GM18909 (cell line): ENCODE results near the gene ICOSLG.
A peak's percentile ranks its signal among the peaks of the same experiment; 100 is the strongest.
"Not testable (repeated sequence)": the region's sequence is repeated elsewhere in the genome, so short reads cannot be mapped to it uniquely, and the experiment has no call there.

Source experiments
- ATAC-seq: cut with Tn5 transposase; IDR thresholded peaks from one replicate; pipeline ENCODE4 v1.9.1; 2021; ENCODE audit warnings: mild to moderate bottlenecking; ENCODE audit not compliant: unreplicated experiment, poor library complexity

ICOSLG gene

DNA sequence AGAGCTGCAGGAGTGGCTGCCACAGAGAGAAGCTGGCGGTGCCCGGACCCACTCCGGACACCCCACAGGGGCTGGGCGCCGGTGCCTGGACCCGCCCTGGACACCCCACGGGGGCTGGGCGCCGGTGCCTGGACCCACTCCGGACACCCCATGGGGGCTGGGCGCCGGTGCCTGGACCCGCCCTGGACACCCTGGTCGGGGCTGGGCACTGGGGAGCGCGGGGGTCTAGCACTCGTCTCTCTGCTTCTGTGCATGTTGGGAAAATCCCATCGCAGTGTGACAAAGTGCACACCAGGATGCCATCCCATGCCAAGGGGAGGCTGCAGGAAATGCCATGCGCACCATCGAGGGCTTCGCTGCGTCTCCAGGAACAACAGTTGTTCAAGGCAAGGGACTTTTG lies 11.2 kb downstream of the ICOSLG start:
- ATAC-seq = not testable (repeated sequence)

DNA sequence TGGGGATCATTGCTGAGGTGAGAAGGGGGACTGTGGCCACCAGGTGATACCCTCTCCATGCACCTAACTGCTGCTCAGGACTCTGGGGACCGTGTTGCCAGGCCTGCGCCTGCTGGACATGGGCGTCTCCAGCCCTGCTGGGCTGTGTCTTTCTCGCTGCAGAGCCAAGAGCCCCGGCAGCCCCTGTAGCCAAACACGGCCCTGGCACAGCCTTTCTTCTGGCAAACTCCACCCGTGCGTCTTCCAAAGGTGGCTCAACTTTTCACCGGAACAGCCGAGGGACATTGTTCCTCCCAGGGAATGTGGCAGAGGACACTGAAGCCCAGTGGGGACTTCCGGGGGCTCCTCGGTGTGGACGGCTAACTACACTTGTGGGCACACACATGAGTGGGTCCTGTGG lies 12.6 kb downstream of the ICOSLG start:
- ATAC-seq = not testable (repeated sequence)

DNA sequence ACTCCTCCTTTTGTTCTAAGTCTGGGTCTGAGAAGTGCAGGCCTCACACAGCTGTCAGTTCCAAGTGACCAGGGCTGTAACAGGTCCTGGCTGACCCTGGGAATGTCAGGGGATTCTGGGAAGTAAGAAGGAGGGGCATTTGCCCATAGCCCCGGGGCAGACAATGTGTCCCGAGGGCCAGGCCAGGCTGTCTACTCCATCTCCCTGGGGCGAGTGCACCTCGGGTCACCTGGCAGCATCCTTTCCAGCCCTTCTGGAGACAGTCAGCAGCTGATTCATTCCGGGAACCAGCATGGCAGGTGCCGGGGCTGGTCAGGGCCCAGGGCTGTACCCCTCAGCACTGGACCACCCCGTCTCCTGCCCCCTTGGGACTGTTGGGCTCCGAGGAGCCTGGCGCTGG lies 13.1 kb downstream of the ICOSLG start:
- ATAC-seq = not testable (repeated sequence)

DNA sequence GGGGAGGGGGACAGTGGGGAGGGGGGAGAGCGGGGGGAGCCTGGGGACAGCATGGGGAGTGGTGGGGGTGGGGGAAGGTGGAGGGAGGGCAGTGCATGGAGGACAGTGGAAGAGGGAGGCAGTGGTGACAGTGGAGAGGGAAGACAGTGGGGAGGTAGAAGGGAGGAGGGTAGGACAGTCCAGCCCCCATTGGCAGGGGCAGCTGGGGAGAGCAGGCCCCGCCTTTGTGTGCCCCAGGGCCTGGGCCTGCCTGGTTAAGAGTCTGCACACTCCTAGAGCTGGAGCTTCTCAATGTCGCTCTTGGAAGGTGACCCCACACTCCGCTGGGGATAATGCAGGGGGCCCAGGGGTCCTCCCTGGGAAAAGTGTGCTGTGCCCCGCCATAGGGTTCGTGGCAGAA lies 15.1 kb downstream of the ICOSLG start:
- not testable (repeated sequence) for ATAC-seq

DNA sequence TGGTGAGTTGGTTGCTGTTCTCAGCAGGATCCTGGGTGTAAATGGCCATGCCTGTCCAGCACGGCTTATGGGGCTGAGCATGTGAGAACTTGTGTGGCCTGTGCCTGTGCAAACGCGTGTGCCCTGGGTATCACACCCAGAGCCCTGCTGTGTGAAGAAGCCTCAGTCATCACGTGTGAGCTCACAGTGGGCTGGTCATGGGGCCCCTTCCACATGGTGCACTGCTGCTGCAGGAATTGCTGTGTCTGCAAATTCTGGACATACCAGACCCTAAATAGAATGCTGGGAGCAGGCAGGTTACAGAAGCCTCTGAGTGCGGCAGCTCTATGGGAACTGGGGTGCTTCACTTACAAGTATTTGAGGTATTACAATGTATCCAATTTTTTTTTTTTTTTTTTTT lies 17.4 kb downstream of the ICOSLG start:
- ATAC-seq = not testable (repeated sequence)

DNA sequence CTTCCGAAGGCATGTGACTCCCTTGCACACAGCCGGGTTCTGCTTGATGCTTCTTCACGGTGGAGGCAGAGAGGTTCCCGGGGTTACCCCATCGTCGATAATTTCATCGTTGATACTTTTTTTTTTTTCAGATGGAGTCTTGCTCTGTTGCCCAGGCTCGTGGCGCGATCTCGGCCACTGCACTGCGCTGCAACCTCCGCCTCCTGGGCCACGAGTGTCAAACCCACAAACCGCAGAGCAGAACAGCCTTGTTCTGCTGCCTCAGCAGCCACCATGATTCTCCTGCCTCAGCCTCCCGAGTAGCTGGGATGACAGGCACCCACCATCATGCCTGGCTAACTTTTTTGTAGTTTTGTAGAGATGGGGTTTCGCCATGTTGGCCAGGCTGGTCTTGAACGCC lies 20.1 kb downstream of the ICOSLG start:
- ATAC-seq = not testable (repeated sequence)

DNA sequence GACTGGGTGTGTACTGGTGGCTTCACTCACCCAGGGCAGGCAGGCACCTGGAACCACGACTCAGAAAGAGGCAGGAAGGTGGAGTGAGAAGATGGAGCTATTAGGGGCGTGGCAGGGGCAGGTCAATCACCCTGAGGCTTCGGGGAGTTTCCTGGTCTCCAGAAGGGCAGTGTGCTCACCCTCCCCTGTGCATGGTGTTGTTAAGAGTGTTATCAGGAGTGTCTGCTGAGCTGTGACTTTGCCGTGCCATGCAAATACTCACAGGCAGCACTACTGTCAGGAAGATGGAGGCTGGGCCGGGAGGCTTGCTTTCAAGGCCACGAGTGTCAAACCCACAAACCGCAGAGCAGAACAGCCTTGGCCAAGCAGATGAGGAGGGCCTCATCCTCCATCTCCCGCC lies 22.3 kb downstream of the ICOSLG start:
- ATAC-seq = not testable (repeated sequence)

DNA sequence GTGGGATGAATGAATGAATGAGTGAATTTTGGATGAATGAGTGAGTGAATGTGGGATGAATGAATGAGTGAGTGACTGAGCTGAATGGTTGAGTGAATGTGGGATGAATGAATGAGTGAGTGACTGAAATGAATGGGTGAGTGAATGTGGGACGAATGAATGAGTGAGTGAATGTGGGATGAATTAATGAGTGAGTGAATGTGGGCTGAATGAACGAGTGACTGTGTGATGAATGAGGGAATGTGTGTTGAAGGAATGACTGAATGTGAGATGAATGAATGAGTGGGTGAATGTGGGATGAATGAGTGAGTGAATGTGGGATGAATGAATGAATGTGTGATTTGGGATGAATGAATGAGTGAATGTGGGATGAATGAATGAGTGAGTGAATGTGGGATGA lies 28.8 kb downstream of the ICOSLG start:
- ATAC-seq = not testable (repeated sequence)

DNA sequence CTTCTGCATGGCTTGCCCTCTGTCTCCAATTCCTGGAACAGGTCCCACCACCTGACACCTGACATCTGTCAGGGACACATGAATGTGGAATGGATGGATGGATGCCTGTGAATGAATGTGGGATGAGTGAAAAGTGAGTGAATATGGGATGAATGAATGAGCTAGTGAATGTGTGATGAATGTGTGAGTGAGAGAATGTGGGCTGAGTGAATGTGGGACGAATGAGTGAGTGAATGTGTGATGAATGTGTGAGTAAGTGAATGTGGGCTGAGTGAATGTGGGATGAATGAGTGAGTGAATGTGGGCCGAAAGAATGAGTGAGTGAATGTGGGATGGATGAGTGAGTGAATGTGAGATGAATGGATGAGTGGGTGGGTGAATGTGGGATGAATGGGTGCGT lies 29.2 kb downstream of the ICOSLG start:
- not testable (repeated sequence) for ATAC-seq

DNA sequence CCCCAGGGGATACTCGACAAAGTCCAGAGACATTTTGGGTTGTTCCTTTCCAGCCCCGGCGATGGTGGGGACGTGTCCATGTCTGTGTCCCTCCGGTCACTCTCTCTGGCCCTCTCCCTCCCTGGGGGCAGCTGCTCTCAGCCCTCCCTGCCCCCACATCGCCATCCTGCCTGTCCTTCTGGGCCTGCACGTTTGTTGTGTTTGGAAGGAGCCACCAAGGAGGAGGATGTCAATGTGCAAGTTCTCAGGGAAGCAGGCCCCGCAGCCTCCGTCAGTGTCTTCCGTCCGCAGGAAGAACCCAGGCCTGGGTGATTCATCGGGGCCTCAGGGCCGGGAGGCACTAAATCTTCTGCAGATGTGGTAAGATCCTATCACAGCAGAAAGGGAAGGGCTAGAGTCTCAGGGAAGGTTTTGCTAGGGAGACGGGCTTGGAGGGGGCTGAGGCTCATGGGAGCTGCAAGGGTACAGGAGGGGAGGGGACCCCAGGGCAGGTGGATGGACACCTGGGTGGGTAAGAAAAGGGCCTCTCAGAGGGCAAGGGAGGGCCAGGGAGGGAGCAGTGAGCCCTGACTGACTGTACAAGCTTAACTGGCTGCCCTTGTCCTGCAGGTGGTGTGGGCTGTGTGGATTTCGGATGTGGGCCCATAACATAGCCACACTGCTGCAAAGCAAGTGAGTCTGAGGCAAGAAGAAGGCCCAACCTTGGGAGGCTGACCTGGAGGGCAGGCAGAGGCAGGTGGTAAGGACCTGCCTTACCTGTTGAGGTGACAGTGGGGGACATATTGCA lies 32.7 kb downstream of the ICOSLG start:
- ATAC-seq = not testable (repeated sequence)

DNA sequence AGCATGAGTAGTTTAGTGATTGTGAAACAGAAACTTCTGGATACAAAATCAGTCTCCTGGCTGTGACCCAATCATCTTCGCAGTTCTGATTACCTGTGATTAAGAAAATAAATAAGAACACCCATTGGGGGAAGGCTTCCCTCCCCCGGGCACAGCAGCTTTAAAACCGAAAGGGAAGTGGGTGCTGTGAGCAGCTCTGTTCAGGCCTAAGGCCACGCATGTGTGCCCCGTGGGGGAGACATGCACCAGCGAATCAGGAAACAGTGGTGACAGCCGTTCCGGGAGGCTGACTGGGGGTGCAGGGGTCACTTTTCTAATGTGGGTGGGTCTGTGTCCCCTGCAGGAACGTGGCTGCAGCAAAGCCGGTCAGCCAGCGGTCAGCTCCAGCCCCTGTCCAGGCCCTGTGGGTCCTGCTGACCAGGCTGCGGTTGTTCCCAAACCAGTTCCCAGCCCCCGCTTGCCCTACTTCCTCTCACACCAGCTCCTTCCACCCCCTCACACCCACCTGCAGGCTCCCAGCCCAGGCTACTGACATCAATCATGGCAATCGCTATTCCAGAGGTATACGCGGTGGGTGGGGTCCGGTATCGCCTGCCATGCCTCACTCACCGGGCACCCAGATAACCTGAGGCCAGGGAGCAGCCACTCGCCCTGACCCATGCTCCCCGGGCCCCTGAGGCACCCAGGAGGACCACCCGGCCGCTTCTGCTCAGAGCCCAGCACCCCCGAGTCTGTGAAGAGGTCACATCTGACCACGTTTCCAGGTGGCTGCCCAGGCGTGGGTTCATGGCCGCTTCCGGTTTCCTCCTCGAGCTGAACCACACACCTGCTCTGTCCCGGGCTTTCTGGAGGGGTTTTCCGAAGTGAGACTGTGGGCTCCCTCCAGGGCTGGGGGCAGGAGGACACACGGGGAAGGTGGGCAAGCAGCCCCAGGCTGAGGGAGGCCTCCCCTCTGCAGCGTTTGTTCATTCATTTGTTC lies 33.8 kb downstream of the ICOSLG start:
- peak; percentile 62 for ATAC-seq

DNA sequence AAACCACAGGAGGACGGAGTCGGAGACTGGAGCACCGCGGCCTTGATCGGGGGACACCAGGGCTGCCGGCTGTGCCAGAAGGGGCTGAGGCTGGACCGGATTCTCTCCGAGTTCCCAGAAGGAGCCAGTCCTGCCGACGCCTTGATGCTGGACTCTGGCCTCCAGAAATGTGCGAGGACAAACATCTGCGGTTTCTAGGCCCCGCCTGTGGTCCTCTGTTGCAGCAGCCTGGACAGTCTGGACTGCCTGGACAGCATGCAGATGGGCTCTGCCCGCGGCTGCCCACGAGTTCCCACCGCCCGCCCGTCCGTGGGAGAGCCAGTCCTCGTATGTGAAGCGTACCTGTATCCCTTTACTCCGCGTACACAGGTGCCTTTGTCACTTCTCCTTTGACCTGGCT lies 34.6 kb downstream of the ICOSLG start:
- not testable (repeated sequence) for ATAC-seq

DNA sequence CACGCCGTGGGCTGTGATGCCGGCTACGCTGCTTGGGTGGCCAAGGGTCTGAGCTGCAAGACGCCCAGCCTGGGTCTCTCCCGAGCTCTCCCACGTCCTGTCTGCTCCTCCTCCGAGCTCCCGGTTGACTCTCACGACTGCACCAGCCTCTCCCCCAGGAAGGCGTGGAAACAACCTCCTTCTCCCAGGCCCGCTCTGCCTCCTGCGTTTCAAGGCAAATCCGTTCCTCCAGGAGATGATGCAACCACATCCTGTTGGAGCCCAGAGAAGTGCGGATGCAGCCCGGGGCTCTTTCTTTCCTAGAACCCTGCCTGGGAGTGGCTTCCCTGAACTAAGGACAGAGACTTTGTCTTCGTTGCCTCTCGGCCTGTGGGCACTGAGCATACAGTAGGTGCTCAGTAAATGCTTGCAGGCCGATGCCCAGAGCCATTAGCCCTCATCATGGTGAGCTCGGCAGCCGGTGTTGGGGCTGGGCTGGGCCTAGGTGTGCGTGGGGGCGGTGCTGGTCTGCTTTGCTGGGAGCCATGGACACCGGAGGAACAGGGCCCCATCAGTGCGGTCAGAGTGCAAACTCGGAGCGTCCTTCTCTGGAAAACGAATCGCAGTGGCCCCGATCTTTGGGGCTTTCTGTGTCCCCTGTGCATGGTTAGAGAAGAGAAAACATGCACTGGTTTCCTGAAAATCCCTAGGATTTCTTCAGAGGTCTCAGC lies 38.0 kb downstream of the ICOSLG start:
- not testable (repeated sequence) for ATAC-seq

DNA sequence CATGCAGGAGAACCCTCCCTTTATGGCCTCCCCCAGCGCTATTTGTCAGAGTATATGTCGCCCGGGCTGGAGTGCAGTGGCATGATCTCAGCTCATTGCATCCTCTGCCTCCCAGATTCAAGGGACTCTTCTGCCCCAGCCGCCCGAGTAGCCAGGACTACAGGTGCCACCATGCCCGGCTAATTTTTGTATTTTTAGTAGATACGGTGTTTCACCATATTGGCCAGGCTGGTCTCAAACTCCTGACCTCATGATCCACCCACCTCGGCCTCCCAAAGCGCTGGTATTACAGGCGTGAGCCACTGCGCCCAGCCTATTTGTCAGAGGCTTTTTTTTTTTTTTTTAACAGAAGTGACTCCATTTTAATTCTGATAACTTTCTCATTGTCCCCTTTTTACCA lies 40.7 kb downstream of the ICOSLG start:
- not testable (repeated sequence) for ATAC-seq

DNA sequence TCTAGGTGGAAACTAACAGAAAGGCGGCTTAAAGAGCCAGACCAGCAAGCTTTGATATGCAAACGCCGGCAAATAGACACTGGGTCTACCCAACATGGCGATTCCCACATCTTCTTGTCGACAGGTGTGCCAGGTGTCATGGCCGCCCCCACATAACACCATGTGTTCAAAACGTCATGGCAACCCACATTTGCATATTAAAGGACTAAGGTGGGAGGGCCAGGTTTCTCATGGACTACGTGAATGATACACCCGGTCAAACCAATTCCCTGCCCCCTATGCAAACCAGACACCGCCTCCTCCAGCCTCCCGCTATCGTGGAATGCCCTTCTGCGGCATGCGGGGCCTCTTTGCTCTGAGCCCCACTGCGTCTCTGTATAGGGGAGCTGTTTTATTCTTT lies 41.3 kb downstream of the ICOSLG start:
- ATAC-seq = no peak

DNA sequence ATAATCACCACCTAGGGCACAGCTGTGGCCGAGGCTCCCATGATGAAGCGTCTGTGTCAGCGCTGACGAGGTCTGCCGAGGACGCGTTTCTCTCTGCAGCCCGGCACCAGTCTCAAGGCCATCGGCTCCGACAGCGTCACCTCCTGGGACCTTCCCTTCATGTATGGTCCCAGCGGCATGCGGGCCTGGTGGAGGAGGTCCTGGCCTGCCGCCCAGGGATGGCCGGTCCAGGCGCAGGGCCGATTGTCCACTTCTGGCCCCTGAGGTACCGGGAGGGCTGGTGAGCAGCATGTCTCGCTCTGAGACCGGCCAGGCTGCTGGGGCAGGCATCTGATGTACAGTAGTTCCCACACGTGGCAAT lies 43.6 kb downstream of the ICOSLG start:
- ATAC-seq = not testable (repeated sequence)

DNA sequence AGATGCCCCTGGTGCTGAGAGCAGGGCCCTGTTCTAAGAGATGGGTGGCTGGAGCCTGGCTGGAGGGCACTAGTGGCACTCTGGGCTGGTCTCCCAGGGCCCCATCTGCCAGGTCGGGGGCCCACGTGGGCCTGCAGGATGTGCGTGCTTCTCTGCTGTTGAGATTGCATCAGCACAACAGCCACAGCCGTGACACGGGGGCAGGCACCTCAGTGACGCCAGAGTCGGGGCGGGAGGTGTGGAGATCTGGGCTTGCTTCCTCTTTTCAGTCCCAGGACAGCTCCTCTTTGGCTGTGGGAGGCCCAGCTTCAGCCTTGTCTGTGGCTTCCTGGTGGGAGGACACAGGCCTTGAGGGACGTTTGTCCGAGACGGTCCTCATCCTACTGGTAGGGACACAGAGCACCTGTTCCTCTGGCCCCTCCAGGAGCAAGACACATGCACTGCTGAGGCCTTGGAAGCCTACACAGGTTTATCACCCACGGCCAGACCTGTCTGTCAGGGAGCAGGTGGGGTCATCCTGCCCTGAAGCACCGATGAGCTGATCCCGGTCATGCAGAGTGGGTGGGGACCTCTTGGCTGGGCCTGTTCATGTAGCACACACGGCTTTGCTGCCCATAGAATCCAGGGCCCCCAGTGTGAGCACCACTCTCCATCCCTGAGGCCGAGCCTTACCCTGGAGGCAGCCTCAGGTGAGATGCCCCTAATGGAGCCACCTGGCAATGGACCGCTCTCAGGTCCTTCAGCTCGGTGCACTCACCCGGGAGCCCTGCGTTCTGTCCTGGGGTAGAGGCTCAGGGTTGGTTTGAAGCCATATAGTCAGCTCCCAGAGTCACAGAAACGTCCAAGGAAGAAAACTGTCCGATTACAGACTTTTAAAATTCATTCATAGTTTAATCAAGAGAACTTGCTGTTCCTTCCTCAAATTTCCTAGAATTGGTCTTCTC lies 44.3 kb downstream of the ICOSLG start:
- not testable (repeated sequence) for ATAC-seq

DNA sequence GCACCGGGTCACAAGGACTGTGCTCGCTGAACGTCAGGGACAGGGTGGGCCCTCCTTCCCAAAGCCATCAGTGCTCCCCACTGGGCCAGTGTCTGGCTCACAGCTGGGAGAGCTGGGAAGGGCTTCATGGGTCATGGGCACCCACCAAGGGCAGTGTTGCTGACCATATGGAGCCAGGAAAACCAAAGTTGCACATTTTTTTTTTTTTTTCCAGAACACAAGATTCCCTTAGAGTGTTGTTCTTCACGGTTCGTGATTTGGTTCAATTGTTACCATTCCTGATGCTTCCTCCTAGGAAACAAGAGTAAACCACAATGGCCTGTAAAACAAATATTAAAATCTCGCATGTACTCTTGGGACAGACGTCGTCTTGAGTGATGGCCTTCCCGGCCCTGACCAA lies 45.9 kb downstream of the ICOSLG start:
- ATAC-seq = not testable (repeated sequence)

DNA sequence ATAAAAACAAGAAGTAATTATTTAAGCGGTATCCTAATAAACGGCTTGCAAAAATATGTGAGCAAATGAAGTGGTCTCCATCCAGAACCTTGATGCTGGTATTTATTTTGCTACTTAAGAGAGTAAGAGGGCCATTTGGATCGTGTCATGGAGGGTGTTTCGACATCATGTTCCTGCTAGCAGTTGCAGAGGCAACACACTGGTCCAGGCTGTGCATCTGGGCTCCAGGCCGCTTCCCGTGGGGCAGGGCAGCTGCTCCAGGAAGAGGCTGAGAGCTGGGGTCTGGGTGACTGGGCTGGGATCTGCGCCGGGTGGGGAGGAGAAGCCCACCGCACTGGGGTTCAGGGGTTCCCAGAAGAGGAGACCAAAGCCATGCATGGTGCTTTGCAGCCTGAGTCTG lies 46.3 kb downstream of the ICOSLG start:
- not testable (repeated sequence) for ATAC-seq
